GM18502 (cell line): ENCODE measurements around the gene SV2B.
A peak's percentile ranks its signal among the peaks of the same experiment; 100 is the strongest.

ENCODE experiments used
- ATAC-seq: cut with Tn5 transposase; IDR thresholded peaks from one replicate; pipeline ENCODE4 v1.9.1; 2021; ENCODE audit warnings: mild to moderate bottlenecking; ENCODE audit not compliant: unreplicated experiment, poor library complexity

Gene SV2B

DNA sequence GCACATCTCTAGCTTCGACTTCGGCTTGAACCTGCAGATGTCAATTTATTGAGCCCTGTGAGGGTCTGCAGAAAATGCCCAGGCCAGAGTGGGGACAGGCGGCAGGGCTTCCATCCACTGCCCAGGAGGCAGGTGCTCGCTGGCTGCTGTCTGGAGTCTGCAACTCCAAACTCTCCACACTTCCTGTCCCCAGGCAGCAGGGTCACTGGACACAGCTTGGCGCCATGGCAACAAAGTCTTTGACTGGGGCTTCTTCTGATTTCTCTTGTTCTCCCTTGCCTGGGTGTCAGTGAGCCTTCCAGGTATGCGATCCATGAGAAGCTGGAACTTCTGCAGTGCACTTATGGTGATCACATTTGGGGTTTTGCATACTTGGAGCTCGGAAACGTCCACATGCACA, 33.5 kb downstream of the SV2B start:
- ATAC-seq: no peak

DNA sequence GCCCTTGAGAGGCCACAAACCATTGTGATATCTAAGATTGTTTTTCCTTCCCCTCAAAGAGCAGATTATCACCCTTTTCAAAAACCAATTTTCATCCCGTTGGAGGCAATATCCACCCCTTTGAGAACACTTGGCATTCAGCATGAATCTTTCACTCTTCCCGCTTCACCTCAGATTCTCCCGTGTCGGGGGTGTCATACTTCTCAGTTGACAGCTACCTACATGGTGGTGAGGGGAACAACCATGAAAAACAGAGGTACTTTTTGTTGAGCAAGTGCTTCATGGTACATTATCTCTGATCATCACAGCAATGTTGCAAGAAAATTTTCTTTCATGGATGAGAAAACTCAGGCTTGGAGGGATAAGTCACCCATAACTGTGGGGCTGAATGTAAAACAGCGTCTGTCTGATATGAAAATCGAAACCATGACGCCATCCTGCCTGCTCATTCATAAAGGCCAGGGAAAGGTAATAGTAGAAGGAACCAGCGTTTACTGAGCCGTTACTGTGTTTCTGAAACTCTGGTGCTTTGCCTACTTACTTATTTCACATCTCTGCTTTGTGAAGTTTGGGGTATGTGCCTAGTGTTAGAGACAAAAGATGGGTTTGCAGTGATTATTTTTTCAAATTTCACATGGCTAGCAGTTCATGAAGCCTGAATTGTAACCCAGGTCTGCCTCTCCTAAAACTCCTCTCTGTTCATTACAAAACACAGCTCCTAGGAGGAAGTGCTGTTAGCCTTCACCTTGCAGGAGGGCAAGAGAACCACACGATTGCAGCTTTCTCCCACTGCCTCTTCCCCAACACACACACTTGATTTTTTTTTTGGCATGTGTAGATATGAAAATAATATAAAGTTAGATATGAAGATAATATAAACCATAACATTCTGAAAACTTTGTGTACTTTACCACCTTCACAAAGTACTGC, 35.4 kb downstream of the SV2B start:
- ATAC-seq: peak; percentile 93

- ATAC-seq: no peak
These were observed 36.4 kb downstream of the SV2B start for GRCh38 chr15:91136386-91136923.

GRCh38 chr15:91140601-91141000, 40.5 kb downstream of the SV2B start:
- ATAC-seq: no peak

- ATAC-seq: no peak
These were observed 41.0 kb downstream of the SV2B start for GRCh38 chr15:91141097-91141496.

DNA sequence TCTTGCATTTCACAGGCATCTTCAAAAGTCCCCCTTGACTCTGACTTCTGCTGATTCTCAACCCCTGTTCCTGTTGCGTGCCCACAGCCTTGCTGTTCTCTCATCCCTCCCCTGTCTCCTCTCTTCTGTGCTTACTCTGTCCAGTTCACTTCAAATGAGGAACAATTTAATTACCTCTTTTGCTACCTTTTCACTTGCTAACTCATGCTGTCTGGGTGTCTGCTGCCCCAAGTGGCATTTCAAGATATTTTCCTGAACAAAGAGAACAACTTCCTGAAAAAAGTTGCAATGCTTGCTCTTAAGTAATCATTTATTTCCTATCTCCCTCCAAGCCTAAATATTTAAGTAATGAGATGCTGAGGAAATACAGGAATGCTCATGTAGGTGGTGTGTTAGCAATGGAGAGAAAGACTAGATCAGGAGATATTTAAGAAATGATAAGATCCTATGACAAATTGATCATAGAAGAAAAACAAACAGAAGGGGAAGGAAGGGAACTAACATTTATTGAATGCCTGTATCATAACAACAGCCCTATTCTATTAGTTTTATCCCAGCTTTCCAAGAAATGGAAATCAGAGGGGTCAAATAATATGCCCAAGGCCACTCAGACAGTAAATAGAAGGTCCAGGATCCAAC, 42.2 kb downstream of the SV2B start:
- ATAC-seq: no peak

GRCh38 chr15:91142946-91143345, 42.9 kb downstream of the SV2B start:
- ATAC-seq: no peak

- no peak for ATAC-seq
These were observed 46.7 kb downstream of the SV2B start for GRCh38 chr15:91146728-91147127.

- no peak for ATAC-seq
These were observed 48.2 kb downstream of the SV2B start for GRCh38 chr15:91148243-91148642.

DNA sequence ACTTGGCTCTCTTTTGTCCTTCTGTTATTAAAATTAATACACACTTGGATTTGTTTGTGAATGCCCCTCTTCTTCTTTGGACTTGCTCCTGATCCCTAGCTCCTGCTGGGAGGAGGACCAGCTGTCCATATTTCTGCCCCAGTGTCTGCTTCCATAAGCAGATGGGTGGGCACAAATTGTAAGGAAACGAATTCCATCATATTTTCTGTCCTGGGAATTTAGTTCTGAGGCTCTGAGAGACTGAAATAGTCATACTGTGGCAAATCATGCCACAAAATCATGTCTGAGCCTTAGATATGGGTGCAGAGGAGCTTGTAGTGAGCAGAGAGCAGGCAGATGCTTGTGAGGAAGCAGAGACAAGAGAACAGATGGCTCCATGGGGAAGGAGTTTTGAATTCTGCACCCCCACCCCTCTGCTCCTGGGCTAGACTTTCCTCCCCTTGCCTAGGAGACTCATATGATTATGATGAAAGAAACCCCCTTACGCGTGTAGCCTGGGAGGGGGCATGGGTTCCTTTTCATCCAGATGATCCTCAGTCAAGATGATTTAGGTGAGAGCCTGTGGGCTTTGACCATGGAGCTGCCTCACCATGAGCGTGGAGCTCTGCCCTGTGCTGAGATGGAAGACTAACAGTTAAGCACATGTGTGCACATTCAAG, 50.6 kb downstream of the SV2B start:
- ATAC-seq: no peak

DNA sequence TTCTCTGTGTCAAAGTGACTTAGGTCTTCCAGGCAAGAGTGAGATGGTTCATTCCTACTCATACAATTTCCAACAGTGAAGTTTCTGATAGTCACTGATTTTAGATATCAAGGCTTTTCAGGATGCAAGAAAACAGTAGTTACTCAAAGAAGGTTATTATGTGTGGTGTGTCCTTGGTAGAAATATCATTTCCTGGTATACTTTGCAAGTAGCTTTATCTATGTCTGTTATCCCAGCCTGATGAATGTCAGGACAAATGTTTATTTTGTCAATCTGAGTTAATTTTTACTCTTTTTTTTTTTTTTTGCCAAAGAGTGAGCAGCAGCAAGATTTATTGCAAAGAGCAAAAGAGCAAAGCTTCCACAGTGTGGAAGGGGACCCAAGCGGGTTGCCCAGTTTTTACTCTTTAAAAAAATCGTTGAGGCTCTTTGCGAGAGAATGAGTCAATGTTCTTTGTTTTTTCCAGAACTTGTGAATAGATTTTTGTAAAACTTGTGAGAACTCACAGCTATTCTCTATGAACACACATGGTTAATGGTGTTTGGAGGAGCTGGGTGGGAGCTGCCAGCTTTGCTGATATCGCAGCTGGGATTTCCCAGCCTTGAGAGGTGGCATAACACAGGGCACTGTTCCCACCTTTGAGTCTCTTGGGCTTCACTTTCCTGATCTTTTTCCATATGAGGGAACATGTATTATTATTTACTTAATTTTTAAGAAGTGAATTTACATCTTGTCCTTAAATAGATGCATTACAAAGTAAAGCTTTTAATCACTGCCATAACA, 51.9 kb downstream of the SV2B start:
- ATAC-seq: no peak

DNA sequence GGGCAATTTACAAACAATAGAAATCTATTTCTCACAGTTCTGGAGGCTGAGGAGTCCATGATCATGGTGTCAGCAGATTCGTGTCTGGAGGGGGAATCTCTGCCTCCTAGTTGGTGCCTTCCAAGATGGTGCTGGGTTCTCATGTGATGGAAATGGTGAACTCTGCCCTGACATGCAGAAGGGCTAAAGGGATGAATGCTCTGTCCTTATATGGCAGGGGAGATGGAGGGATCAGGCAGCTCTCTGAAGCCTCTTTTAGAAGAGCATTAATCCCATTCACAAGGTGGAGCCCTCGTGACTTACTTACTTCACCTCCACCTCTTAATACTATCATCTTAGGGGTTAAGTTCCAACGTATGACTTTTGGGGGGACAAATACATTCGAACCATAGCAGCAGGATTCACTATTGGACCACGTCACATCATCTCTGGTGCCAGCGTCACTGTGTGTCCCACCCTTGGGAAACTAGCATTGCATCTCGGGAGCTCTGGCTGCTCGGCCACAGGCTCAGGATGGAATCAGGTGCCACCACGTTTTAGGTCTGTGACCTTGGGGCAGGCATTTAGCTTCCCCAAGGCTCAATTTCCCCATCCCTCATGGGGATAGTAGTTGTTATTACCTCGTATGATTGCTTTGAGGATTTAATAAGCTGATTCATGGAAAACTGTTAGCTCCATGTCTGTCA, 53.0 kb downstream of the SV2B start:
- ATAC-seq: no peak

- ATAC-seq: no peak
These were observed 53.9 kb downstream of the SV2B start for GRCh38 chr15:91153954-91154353.

DNA sequence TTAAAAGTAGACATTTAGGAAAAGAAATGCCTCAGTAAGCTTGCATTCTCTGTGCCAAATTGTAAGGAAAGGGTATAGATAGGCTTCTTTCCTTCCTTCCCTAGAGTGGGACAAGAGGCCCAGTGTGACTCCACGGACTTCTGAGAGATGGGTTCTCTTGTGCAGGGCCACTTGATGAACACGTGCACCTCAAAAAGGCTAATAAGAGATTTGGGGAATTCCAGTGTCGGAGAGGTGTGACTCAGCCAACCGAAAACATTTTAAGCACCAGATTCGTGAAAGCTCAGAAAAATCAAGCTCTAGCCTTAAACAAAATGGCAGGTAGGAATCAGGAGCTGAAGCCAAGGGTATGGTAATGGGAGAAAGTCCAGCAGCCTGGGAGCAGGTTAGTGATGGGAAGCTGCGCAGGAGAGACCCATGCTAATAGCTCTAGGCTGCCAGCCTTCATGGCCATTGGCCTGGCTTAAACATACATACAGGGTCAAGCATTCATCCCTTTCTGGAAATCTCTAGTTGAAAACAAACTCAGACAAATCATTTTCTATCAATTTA, 56.2 kb downstream of the SV2B start:
- no peak for ATAC-seq

DNA sequence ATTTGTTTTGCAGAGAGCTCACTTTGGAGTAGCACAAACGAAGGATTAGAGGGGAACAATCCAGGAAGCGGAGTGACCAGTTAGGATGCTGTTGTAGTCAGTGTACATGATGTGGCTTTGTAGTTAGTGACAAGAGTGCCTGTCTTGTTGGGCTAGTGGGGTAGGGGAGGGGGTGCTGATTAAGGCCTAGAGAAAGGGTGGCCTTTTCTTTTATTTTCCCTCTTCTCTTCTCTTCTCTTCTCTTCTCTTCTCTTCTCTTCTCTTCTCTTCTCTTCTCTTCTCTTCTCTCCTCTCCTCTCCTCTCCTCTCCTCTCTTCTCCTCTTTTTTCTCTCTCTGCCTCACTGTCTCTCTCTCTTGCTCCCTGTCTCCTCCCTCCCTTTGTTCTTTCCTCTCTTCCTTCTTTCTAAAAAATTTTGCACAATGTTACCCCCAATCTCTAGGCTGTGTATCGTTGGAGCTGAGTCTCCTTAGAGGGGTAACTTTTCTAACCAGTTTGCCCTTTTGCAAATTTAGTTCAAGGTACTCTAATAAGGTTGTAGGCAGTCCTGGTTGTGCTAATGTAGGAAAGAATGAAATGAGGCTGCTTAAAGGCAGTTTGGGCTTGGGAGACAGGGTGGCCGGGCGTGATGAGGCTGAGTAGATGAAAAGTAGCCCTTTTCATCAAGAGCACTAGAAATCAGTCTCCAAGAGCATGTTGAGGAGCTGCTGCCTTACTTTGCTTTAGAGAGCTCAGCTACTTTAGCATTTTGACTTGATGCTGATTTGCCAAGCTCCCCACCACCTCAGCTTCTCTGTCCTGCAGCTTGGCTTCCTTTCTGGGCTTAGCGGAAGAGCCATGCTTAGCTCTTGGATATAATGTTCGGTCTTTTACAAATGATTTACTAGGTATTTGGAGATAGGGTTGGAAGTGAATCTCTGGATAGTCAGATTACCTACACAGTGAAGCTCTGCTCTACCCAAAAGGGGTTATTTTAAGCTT, 58.6 kb downstream of the SV2B start:
- ATAC-seq: no peak

DNA sequence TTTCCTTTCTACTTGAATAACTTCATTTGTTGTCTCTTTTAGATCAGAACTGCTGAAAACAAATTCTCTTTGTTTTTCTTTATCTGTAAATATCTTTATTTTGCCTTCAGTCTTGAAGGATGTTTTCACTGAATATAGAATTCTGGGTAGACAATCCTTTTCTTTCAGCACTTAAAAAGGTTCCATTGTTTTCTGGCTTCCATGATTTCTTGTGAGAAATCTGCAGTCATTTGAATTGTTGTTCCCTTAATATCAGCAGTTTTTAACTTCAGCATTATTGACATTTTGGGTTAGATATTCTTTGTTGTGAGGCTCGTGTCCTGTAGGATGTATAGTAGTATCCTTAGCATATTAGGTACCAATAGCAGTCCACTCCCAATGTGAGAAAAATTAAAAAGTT, 65.8 kb downstream of the SV2B start:
- no peak for ATAC-seq

DNA sequence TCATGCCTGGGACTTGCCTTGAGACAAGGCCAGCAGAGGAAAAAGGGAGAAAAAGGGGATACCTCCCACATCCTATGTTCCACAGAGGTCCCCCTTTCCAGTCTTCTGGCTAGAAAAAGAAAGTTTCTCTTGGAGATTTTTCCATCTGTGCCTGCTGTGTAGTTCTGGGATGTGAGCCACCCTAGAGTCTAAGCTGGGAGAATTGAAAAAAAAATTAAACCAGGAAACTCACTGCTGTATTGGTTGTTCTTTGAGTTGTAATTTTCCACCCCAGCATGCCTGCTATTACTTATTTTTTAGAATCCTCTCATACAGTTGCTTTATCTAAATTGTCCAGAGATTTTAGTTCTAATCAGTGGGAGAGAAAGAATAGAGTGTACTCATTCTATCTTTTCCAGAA, 68.4 kb downstream of the SV2B start:
- no peak for ATAC-seq

DNA sequence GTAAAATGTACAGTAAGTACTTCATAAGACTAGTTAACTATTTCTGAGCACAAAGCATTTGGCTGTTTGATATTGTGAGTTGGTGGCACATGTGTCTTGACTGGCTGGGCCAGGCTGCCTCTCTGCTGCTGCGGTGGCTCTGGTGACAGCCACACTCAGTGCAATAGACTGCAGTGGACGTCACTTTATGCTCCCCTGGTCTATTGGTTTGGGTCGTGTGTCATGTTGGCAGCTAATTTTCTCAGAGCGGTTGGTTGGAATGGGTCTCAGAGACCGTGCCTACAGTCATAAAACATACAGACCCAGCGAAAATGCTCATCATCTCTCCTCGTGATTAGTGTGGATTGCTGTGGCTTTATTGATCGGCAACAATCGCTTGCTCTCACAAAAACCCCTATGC, 71.3 kb downstream of the SV2B start:
- no peak for ATAC-seq
